Osteoblast (primary cell): ENCODE results near the gene OVAAL. TPM values are rescaled to one million over a fixed set of nuclear protein-coding genes. Genes with fewer than 3 reads are reported as not detected.
A peak's percentile ranks its signal among the peaks of the same experiment; 100 is the strongest.

ENCODE experiments used
- DNase-seq: peaks from one replicate; pipeline ENCODE4 v3.0.0; 2011; ENCODE audit warnings: low spot score, mixed read lengths; ENCODE audit not compliant: insufficient read length; ENCODE audit errors: missing footprints
- H2AFZ ChIP-seq: 2 replicates; pipeline ENCODE4 v1.6.0; 2011; ENCODE audit warnings: mild to moderate bottlenecking, low read length
- H3K27ac ChIP-seq: 2 replicates; pipeline ENCODE4 v1.5.1; 2011; ENCODE audit warnings: mild to moderate bottlenecking, low read depth, low read length, moderate library complexity
- H3K27me3 ChIP-seq: 2 replicates; pipeline ENCODE4 v1.6.0; 2012; ENCODE audit warnings: mild to moderate bottlenecking, control low read depth, inconsistent platforms, low read length, moderate library complexity; ENCODE audit not compliant: insufficient read depth
- H3K36me3 ChIP-seq: 2 replicates; pipeline ENCODE4 v1.5.1; 2011; ENCODE audit warnings: mild to moderate bottlenecking, low read length, control low read depth, moderate library complexity; ENCODE audit not compliant: insufficient read depth
- H3K4me1 ChIP-seq: 2 replicates; pipeline ENCODE4 v1.5.1; 2011; ENCODE audit warnings: mild to moderate bottlenecking, low read length, control low read depth, moderate library complexity; ENCODE audit not compliant: insufficient read depth
- H3K4me2 ChIP-seq: 2 replicates; pipeline ENCODE4 v1.6.0; 2011; ENCODE audit warnings: mild to moderate bottlenecking, low read length; ENCODE audit not compliant: insufficient read depth
- H3K4me3 ChIP-seq: fragments of 200-600 bp; sonication (generic); 3 replicates; pipeline ENCODE4 v1.5.1; 2012; ENCODE audit warnings: mild to moderate bottlenecking, low read length, inconsistent platforms; ENCODE audit not compliant: insufficient read depth
- H3K79me2 ChIP-seq: 2 replicates; pipeline ENCODE4 v1.6.0; 2012; ENCODE audit warnings: mild to moderate bottlenecking, low read length, control low read depth, inconsistent platforms; ENCODE audit not compliant: insufficient read depth
- H3K9me3 ChIP-seq: 2 replicates; pipeline ENCODE4 v1.5.1; 2011; ENCODE audit warnings: low read depth, low read length, control low read depth
- H4K20me1 ChIP-seq: 2 replicates; pipeline ENCODE4 v1.6.0; 2012; ENCODE audit warnings: mild to moderate bottlenecking, low read length, control low read depth; ENCODE audit not compliant: insufficient read depth
- CTCF ChIP-seq: IDR thresholded peaks from 2 replicates; pipeline ENCODE4 v1.5.1; 2011; ENCODE audit warnings: mild to moderate bottlenecking, low read depth, low read length, moderate library complexity; ENCODE audit errors: extremely low read depth
- total RNA-seq: library from RNA; depleted of rRNA; stranded (reverse); fragments of >200 nt; gene quantifications from 2 replicates; pipeline ENCODE4 v1.2.3, GENCODE V29; 2012

The OVAAL gene
- total RNA-seq, 1 donor = not detected

DNA sequence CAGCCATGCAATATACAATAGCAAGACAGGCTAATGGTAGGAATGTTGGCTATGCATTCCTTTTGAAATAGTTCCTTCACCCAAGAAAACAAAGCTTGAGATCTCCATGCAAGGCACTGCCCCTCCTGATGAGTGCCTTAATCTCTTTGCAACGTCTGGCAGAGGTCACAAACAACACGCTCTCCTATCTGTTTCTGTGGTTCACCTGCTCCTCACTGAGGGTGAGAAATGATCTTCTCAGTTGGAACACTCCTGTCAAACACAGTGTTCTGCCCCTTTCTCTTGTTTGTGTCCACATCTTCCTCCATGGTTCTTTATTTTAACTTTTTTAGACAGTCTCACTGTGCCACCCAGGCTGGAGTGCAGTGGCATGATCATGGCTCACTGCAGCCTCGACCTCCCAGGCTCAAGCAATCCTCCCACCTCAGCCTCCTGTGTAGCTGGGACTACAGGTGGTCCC, 51.8 kb downstream of the OVAAL start:
- no peaks in the 10 kb centered on the region for H3K79me2 ChIP-seq
- H3K27ac ChIP-seq = no peak overlapping the region
- no peaks in the 10 kb centered on the region for H3K27me3 ChIP-seq
- H2AFZ ChIP-seq = peak overlapping the region; percentile 40
- TF ChIP-seq CTCF = no peak
- H4K20me1 ChIP-seq = no peaks in the 10 kb centered on the region
- H3K4me2 ChIP-seq = no peak overlapping the region
- H3K36me3 ChIP-seq = no peaks in the 10 kb centered on the region
- H3K4me1 ChIP-seq = no peaks in the 10 kb centered on the region
- H3K4me3 ChIP-seq = no peak overlapping the region
- no peaks in the 10 kb centered on the region for H3K9me3 ChIP-seq
- no peak for DNase-seq

- H2AFZ ChIP-seq = peak overlapping the region; percentile 11
- H3K9me3 ChIP-seq = no peaks in the 10 kb centered on the region
- TF ChIP-seq CTCF = no peak
- H3K27ac ChIP-seq = no peak overlapping the region
- H4K20me1 ChIP-seq = no peaks in the 10 kb centered on the region
- no peaks in the 10 kb centered on the region for H3K36me3 ChIP-seq
- H3K4me3 ChIP-seq = no peak overlapping the region
- peaks cover 5% of the 10 kb centered on the region for H3K4me1 ChIP-seq
- DNase-seq = peak; percentile 84
- H3K27me3 ChIP-seq = no peaks in the 10 kb centered on the region
- no peak overlapping the region for H3K4me2 ChIP-seq
- H3K79me2 ChIP-seq = no peaks in the 10 kb centered on the region
Measured at GRCh38 chr1:180611016-180611930, 52.5 kb downstream of the OVAAL start.

DNA sequence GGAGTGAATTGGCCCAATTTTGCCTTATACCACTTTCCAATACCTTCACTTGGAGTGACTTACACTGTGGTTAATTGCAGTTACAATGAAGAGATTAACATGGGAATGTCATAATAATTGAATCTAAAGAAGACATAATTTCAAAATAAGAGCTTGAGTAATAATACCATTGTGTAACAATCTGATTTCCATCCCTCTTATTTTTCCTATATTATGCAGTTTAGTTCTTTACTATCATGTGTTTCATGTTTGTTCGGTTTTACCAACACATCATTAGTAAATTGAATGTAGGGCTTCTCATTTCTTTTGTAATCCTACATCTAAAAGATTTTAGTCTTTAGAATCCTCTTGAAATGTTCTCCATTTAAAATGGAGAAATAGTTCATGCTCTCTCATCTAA, 53.9 kb downstream of the OVAAL start:
- no peaks in the 10 kb centered on the region for H3K79me2 ChIP-seq
- no peak for TF ChIP-seq CTCF
- no peaks in the 10 kb centered on the region for H3K27me3 ChIP-seq
- DNase-seq = no peak
- no peak overlapping the region for H3K4me2 ChIP-seq
- no peak overlapping the region for H3K27ac ChIP-seq
- no peaks in the 10 kb centered on the region for H4K20me1 ChIP-seq
- no peak overlapping the region for H2AFZ ChIP-seq
- no peak overlapping the region for H3K4me3 ChIP-seq
- no peaks in the 10 kb centered on the region for H3K36me3 ChIP-seq
- H3K4me1 ChIP-seq = peaks cover 10% of the 10 kb centered on the region
- H3K9me3 ChIP-seq = no peaks in the 10 kb centered on the region

- no peaks in the 10 kb centered on the region for H3K79me2 ChIP-seq
Measured at GRCh38 chr1:180614730-180615129, 56.0 kb downstream of the OVAAL start.

More at GRCh38 chr1:180614730-180615129, 56.0 kb downstream of the OVAAL start:
- Histone ChIP-seq H3K4me3 (no peak overlapping the region), H3K4me2 (no peak overlapping the region), H3K36me3 (no peaks in the 10 kb centered on the region), H3K27me3 (no peaks in the 10 kb centered on the region), H3K27ac (no peak overlapping the region), H4K20me1 (no peaks in the 10 kb centered on the region), H2AFZ (peak overlapping the region; percentile 16), H3K4me1 (peaks cover 10% of the 10 kb centered on the region), H3K9me3 (no peaks in the 10 kb centered on the region)
- no peak for DNase-seq
- TF ChIP-seq CTCF = no peak
